NCI-H82 (cell line): ENCODE measurements around the gene SF3B2.
A peak's percentile ranks its signal among the peaks of the same experiment; 100 is the strongest.

Experiments
- DNase-seq: peaks from one replicate; lab custom pipeline; 2025; lab: John Stamatoyannopoulos, UW

Gene SF3B2

DNA sequence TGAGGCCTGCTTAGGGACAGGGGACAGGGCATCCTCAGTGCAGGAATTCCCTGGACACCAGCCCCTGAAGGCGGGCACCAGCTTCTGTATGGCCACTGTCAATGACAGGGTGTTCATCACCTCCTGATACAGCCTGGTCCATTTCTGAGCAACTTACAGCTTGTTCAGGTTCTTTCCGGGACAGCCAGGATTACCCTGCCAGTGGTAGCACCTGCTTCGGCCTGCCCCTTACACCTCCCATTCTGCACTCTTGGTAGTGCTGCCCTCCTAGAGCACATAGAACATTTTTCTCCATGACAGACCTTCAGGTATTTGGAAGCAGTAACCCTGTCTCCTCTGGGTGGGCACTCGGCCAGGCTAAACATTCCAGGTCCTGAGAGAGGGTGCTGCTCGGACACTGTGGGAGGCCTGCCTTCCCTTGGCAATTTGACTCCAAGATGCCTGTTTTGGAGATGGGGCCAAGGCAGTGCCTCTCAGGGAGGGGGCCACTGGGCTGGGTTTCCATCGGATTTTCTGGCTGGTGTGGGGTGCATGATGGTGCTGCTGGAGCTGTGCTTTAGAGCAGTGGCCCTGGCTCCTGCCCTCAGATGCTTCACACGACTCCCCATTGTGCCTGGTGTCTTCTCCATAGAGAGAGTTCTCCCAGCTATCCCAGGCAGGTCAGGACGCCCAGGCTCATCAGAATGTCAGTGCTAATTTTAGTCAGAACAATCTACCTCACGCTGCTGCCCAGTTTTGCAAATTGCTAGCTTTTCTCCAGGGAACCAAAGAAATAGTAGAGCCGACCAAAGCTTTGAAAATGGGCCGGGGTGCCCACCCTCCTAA is 4.4 kb upstream of the SF3B2 start:
- DNase-seq, result no peak

GRCh38 chr11:66048547-66049323 is 3.4 kb upstream of the SF3B2 start, which contains the start of gene GAL3ST3:
Gene GAL3ST3 (minus strand): TSS chr11:66049161. CDS start chr11:66045415, 3,746 bp downstream.
- peak; percentile 68 for DNase-seq

DNA sequence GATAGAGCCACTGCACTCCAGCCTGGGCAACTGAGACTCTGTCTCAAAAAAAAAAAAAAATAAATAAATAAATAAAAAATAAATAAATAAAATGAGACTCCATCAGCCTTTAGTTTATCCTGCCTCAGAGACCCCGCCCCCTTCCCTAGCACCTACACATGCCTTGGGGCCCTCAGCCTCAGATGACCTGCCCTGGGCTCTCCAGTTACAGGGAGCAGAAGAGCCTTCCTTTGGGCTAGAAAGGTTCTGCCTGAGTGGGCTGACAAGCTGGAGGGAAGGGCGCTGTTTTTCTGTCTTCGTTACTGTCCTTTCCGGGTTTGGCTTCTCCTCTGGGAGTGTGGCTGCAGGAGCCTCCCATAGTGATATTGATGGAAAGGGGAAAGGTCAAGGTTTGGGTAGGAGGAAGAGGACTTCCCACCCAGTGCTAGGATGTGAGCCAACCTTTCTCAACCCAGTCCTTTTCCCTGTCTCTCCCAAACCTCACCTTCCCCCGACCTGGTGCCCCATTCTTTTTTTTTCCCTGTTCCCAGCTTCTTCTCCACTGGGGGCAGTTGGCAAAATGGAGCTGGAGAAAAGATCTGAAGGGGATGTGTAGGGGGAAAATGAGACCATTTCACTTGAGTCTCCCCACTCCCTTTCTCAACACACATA is 1.5 kb upstream of the SF3B2 start:
- peak; percentile 40 for DNase-seq

DNA sequence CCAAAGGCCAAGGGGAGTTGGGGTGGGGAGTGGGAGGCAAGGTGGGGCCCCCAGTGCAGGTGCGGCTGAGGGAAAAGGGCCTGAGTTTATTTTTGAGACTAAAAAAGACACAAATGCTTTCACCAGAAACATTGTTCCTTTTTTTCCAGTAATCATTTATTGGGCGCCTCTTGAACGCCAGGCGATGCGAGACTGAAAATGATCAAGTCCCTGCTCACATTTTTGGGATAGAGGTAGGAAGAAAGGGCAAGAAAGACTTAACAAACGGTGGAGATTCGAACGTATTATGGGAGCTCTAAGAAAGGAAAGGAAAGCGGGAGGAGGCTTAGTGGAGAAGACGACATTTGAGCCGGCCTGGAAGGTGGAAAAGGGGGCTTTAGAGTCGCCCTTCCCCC is 796 bp upstream of the SF3B2 start:
- DNase-seq, result no peak

DNA sequence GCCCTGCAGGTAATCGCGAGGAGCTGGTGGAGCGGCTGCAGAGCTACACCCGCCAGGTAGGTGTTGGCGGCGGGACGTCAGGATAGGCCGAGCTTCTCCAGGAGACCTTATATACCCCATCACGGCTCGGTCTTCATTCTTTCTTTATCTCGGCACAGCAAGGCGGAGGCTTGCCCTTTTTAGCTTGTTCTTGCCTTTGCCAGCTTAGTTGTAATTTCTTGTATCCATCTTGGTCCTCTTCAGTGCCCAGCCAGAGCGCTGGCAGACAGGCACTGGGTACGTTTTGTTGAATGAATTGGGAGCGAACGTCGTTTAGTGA is 459 bp downstream of the SF3B2 start:
- no peak for DNase-seq

GRCh38 chr11:66055021-66055420 is 2.9 kb downstream of the SF3B2 start:
- DNase-seq, result no peak

- DNase-seq, result no peak
Measured at GRCh38 chr11:66056501-66056900, 4.3 kb downstream of the SF3B2 start.

DNA sequence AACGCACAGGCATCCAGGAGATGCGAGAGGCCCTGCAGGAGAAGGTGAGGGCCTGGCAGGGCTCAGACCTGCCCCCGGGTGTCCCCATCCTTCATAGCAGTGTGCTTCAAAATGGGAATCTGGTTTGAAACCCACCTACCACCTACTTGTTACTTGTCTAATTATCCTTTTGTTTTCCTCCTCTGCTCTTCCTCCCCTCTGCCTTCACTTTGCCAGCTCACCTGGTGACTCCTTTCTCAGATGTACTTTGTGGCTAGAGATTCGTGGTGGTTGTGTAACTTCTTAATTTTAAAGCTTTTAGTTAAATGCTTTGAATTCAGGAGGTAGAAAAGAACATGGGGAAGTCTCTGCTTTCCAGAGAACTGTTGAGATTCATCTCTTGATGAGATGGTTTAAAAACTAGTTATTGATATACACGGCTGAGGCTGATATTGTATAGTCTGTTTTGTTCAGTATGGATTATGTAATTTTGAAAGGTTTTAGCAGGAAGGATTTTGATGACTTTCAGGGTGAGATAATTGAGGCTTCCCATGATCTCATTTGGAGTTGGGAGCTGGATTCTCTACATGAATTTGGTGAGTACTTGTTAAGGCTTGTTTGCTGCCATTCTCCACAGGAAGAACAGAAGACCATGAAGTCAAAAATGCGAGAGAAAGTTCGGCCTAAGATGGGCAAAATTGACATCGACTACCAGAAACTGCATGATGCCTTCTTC is 8.0 kb downstream of the SF3B2 start:
- no peak for DNase-seq

DNA sequence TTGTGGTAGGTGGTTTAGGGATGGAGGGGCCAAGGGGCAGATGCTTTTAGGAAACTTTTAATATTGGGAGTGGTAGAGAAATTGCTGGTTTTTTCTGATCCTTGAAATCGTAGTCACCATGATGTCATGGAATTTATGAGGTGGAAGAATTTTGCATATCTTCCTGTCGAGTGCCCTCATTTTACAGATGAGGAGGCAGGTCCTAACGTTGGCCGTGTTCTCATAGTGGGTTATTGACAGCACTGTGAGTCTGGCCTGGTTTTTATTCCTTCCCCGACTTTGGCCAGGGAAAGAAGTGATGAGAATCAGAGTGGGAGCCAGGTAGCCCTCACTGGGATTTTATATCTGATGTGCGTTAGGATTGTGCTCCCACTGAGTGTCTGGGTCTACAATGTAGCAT is 9.1 kb downstream of the SF3B2 start:
- DNase-seq, result no peak

DNA sequence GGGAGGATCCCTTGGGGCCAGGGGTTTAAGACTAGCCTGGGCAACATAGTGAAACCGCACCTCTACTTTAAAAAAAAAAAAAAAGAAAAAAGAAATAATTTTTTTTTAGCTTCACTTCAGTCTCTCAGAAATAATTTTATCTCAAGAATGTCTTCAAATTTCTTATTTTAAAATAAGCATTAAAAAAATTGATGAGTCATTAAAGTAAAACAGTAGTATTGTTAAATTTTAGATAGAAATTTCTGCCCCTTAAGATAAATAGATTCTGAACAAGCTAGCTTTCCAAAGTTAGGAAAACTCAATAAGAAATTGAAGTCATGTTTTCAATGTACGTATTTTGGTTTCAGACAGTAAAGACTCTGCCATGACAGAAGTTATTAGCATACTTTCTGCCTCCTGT is 10.2 kb downstream of the SF3B2 start:
- no peak for DNase-seq

GRCh38 chr11:66063900-66064299 is 11.7 kb downstream of the SF3B2 start:
- DNase-seq, result no peak

DNA sequence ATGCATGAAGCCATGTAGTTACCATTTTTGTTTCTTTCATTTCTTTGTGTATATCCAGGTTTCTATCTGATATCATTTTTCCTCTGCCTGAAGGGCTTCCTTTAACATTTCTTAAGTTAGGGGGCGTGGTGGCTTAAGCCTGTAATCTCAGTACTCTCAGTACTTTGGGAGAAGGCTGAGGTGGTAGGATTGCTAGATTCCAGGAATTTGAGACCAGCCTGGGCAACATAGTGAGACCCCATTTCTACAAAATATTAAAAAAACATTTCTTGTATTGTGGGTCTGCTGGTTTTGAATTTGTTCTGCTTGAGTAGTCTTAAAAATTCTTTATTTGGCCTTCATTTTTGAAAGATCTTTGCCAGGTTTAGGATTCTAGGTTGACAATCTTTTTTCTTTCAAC is 12.4 kb downstream of the SF3B2 start:
- DNase-seq, result no peak

GRCh38 chr11:66066751-66067150 is 14.6 kb downstream of the SF3B2 start:
- DNase-seq, result no peak

DNA sequence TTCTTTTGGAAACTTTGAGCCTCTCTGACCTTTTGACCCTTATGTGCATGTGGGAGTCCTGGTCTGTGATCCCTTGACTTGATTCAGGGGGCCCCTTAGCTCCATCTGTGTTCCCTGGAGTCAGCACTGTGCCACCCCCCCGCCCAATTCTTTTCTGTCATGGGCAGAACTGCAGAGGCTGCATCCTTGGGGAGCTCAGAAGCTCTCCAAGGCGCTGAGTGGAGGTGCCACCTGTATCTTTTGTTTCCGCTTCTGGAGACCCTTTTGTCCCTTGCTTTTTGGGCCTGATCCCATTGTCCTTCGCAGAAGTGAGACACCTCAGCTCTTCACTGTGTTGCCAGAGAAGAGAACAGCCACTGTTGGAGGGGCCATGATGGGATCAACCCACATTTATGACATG is 15.5 kb downstream of the SF3B2 start:
- no peak for DNase-seq

GRCh38 chr11:66068154-66068821 is 16.1 kb downstream of the SF3B2 start:
- peak; percentile 83 for DNase-seq

DNA sequence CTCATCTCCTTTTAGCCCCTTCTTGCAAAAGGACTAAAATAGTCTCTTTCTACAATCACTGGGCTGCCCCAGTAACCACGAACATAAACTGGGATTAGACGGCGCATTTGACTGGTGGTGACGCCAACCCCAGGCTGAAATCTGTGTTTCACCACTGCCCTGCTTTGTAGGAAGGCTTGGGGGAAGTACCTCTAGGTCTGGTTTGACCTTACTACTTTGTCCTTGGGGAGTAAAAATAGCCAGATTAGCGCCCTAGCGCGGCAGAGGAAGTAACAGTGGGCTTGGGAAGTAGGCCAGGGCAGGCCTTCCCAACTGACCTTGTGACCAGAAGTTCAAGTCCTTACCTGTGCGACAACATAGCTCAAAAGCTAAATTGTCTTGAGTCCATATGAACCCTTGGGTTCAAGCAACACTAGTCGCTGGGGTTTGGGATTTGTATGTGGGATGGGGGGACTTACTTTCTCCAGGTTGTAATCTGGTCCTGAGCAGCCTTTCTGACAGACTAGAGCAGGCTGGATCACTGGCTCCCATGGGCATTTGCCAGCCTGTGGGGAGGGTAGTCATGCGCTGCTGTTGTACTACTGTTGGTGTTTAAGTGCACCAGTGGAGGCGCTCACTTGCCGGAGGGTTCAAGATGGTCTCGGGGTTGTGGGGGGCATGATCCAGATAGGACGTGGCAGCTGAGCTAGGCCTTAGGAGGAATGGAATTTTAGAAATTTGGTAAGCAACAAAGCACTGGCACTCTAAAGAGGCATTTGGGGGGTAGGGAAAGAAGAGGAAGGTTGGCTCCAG is 17.0 kb downstream of the SF3B2 start:
- peak; percentile 52 for DNase-seq

DNA sequence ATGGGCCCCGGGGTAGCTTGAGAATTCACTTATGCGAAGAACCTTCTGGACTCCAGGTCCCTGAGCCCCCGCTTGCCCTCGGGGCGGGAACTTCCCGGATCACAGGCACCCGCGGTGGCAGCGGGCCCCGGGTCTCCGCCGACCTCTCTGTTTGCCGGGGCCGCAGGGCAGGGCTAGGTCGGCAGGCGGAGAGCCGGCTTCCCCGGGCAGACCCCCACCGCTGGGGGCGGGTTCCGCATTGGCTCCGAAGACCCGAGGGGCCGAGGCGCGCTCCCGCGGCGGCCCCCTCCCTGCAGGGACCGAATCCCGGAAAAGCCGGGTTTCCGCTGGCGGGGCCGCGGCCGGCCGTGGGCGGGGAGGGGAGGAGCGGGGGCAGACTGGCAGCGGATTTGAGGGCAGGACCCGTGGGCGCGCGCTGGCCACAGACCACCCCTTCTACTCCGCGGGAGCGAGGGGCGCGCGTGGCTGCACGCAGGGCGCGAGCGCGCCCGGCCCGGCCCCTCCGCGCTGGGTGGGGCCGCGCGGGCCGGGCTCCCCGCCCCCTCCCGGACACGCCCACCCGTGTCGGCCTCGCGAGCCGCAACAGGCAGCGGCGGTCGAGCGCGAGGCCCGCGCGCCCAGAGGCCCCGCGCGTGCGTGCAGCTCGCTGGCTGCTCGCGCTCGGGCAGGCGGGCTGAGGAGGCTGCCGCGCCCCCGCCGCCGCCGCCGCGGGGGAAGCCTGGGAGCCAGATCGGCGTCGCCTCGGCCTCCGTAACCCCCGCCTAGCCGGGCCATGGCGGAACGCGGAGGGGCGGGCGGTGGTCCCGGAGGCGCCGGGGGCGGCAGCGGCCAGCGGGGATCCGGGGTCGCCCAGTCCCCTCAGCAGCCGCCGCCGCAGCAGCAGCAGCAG is 17.8 kb downstream of the SF3B2 start, which contains the start of gene PACS1:
Gene PACS1 (plus strand): TSS at position 558 of the 889 bp plus-strand sequence. CDS start 215 bp downstream, at position 773.
- peak; percentile 79 for DNase-seq

- DNase-seq, result peak; percentile 37
Measured at GRCh38 chr11:66070604-66071380, 18.6 kb downstream of the SF3B2 start.

- DNase-seq, result no peak
Measured at GRCh38 chr11:66071381-66071801, 19.2 kb downstream of the SF3B2 start.
